Endothelial cell of umbilical vein (primary cell): Measurements from ENCODE around the gene COPS3. TPM values are rescaled to one million over a fixed set of nuclear protein-coding genes. Genes with fewer than 3 reads are reported as not detected.
A peak's percentile ranks its signal among the peaks of the same experiment; 100 is the strongest.

Experiments used
- BruUV-seq: library from RNA; stranded (reverse); fragments of 400-500 nt; replicated peaks from 2 replicates; lab custom pipeline; 2021; lab: Mats Ljungman, UMichigan
- CTCF ChIA-PET: fragments of 300-600, 350-600 bp; sonication (Branson Sonifier 250); formaldehyde crosslinking; loops from one replicate; lab custom pipeline; 2021; ENCODE audit warnings: antibody characterized with exemption, inconsistent platforms; lab: Charles Lee
- POLR2A ChIA-PET: fragments of 300-600, 350-600 bp; sonication (Branson Sonifier 250); formaldehyde crosslinking; loops from one replicate; lab custom pipeline; 2021; ENCODE audit warnings: antibody characterized with exemption, inconsistent platforms; lab: Charles Lee
- DNase-seq: peaks from one replicate; pipeline ENCODE4 v3.0.0-alpha.2; 2011; ENCODE audit warnings: low read depth, low spot score
- FAIRE-seq: peaks from 2 replicates; lab custom pipeline; 2011; peaks lifted over from hg19 to GRCh38; lab: Jason Lieb, UNC
- H2AFZ ChIP-seq: 2 replicates; pipeline ENCODE4 v1.6.0; 2012; ENCODE audit warnings: low read depth, low read length, control low read depth, inconsistent platforms
- H3K27ac ChIP-seq: 2 replicates; pipeline ENCODE4 v1.5.1; 2011; ENCODE audit warnings: low read depth, mild to moderate bottlenecking, control low read depth, low read length, moderate library complexity; ENCODE audit not compliant: insufficient read depth
- H3K27me3 ChIP-seq, 2 experiments: 2 replicates each; pipeline versions ENCODE4 v1.6.0 to v1.6.1; 2011; ENCODE audit warnings: low read length in 2 of 2, mixed read lengths in 1 of 2; ENCODE audit not compliant: control insufficient read depth in 2 of 2, insufficient read depth in 2 of 2
- H3K36me3 ChIP-seq, 2 experiments: 2 replicates in 1 of 2; 3 replicates in 1 of 2; pipeline ENCODE4 v1.5.1; 2011; ENCODE audit warnings: low read length in 2 of 2, mild to moderate bottlenecking in 1 of 2, moderate library complexity in 1 of 2; ENCODE audit not compliant: control insufficient read depth in 2 of 2, insufficient read depth in 2 of 2; ENCODE audit errors: extremely low read depth in 1 of 2
- H3K4me1 ChIP-seq: 3 replicates; pipeline ENCODE4 v1.5.1; 2011; ENCODE audit warnings: mild to moderate bottlenecking, low read length; ENCODE audit not compliant: control insufficient read depth, insufficient read depth; ENCODE audit errors: extremely low read depth
- H3K4me2 ChIP-seq: 2 replicates; pipeline ENCODE4 v1.6.1; 2011; ENCODE audit warnings: low read length, control low read depth, mixed read lengths; ENCODE audit not compliant: insufficient read depth
- H3K4me3 ChIP-seq, 3 experiments: fragments of 200-600 bp in 1 of 3; sonication (generic), shearing (Covaris generic) in 1 of 3; replicated peaks in 1 of 3; 2 replicates each; pipeline ENCODE4 v1.5.1; 2011 to 2016; ENCODE audit warnings: control low read depth in 3 of 3, low read length in 3 of 3, mild to moderate bottlenecking in 2 of 3, inconsistent platforms in 1 of 3, low read depth in 1 of 3, moderate library complexity in 1 of 3; ENCODE audit not compliant: insufficient read depth in 1 of 3
- H3K79me2 ChIP-seq: 2 replicates; pipeline ENCODE4 v1.6.0; 2012; ENCODE audit warnings: low read length, inconsistent platforms; ENCODE audit not compliant: control insufficient read depth, insufficient read depth
- H3K9ac ChIP-seq: replicated peaks from 2 replicates; pipeline ENCODE3; 2011; ENCODE audit warnings: low read length, control low read depth; ENCODE audit not compliant: insufficient read depth; ENCODE audit errors: extremely low read depth
- H3K9me1 ChIP-seq: replicated peaks from 3 replicates; pipeline ENCODE4 v1.6.0; 2011; ENCODE audit warnings: mild to moderate bottlenecking, low read length; ENCODE audit not compliant: control insufficient read depth, insufficient read depth; ENCODE audit errors: extremely low read depth
- H3K9me3 ChIP-seq: replicated peaks from 2 replicates; pipeline ENCODE4 v1.5.1; 2012; ENCODE audit warnings: low read length, inconsistent platforms; ENCODE audit not compliant: control insufficient read depth, insufficient read depth
- H4K20me1 ChIP-seq: replicated peaks from 2 replicates; pipeline ENCODE3; 2011; ENCODE audit warnings: mild to moderate bottlenecking, low read length; ENCODE audit not compliant: control insufficient read depth, insufficient read depth; ENCODE audit errors: extremely low read depth
- CTCF ChIP-seq, 2 donors: IDR thresholded peaks; 1 replicate in 1 of 2; 2 replicates in 1 of 2; pipeline ENCODE4 v1.5.1; 2011; ENCODE audit warnings: low read length in 2 of 2, mild to moderate bottlenecking in 2 of 2, moderate library complexity in 2 of 2, control low read depth in 1 of 2, inconsistent platforms in 1 of 2, low read depth in 1 of 2; ENCODE audit not compliant: insufficient read depth in 1 of 2; ENCODE audit errors: extremely low read depth in 1 of 2
- EZH2 ChIP-seq: IDR thresholded peaks from 2 replicates; pipeline ENCODE4 v1.6.1; 2012; ENCODE audit warnings: borderline replicate concordance, low read depth, mild to moderate bottlenecking, moderate library complexity, low read length, inconsistent platforms; ENCODE audit not compliant: severe bottlenecking
- POLR2A ChIP-seq: IDR thresholded peaks from 2 replicates; pipeline ENCODE4 v1.6.1; 2012; ENCODE audit warnings: low read depth, mild to moderate bottlenecking, control low read depth, low read length
- POLR2AphosphoS5 ChIP-seq: IDR thresholded peaks from 2 replicates; pipeline ENCODE4 v1.6.1; 2012; ENCODE audit warnings: low read depth, mild to moderate bottlenecking, control low read depth, low read length, moderate library complexity; ENCODE audit not compliant: insufficient read depth
- dilution Hi-C: fragments of 300-500 bp; cut with MboI; formaldehyde crosslinking; loops from one replicate; pipeline ENCODE4 v1.15.0; 2019; ENCODE audit warnings: low sequenced_read_pairs; ENCODE audit not compliant: extremely low pct_ligation_motif_present
- intact Hi-C: fragments of 100-400 bp; cut with micrococcal nuclease; formaldehyde crosslinking; loops from one replicate; pipeline ENCODE4 v1.10.0; 2022
- polyA plus RNA-seq, 4 experiments: library from polyadenylated mRNA; depleted of rRNA in 3 of 4; stranded (reverse) in 3 of 4; unstranded in 1 of 4; fragments of >200 nt; gene quantifications; 2 replicates each; pipeline versions ENCODE4 v1.2.1 to v1.2.3, GENCODE V29; 2011 to 2012; ENCODE audit warnings: missing spikeins in 1 of 4
- total RNA-seq: library from RNA; stranded (reverse); gene quantifications from 2 replicates; pipeline ENCODE4 v1.2.3, GENCODE V29; 2021

COPS3 gene
- total and polyA plus RNA-seq, 2 donors (not counting 3 experiments of a cell fraction or from before 2014, with no cell fraction given) = 54.8 to 80.9 TPM

GRCh38 chr17:17206913-17207335, 74.1 kb downstream of the COPS3 start:
- CTCF ChIA-PET = interaction anchor here (1.1 to 1.8 kb wide), 2 partner anchors 34 to 65 kb away, joined by 3 to 5 read pairs; no protein-coding TSS in a partner anchor
- H3K9ac ChIP-seq = no peak overlapping the region
- intact Hi-C loops = loop anchor here (5.0 kb wide), 2 partner anchors 205 to 610 kb away; no protein-coding TSS in a partner anchor

More at GRCh38 chr17:17206913-17207335, 74.1 kb downstream of the COPS3 start:
- no peaks in the 10 kb centered on the region for H4K20me1 ChIP-seq
- no peaks in the 10 kb centered on the region for H3K9me3 ChIP-seq
- no peaks in the 10 kb centered on the region for H3K27me3 ChIP-seq
- peaks cover 13% of the 10 kb centered on the region for H3K4me1 ChIP-seq
- no peak for DNase-seq
- no peaks in the 10 kb centered on the region for H3K9me1 ChIP-seq
- POLR2A ChIA-PET = no interaction called here
- dilution Hi-C loops = no loop called here
- H3K27ac ChIP-seq = no peak overlapping the region
- BruUV-seq = no TSS peak
- H3K36me3 ChIP-seq = peaks cover 0 to 2% of the 10 kb centered on the region in 2 experiments
- no peaks in the 10 kb centered on the region for H3K79me2 ChIP-seq
- FAIRE-seq = no peak
- no peak overlapping the region for H3K4me2 ChIP-seq
- TF ChIP-seq CTCF (IDR thresholded peaks at IDR 0.05; ENCODE audit: extremely low read depth in 1 of 2, insufficient read depth in 1 of 2, low read depth in 1 of 2, low read length in 2 of 2) (no peak), POLR2A (no peak), POLR2AphosphoS5 (no peak), EZH2 (no peak)
- peak overlapping the region; percentile 32 for H2AFZ ChIP-seq
- H3K4me3 ChIP-seq = no peak overlapping the region
